HepG2 (cell line): ENCODE measurements around the gene SACS. TPM values are rescaled to one million over a fixed set of nuclear protein-coding genes. Genes with fewer than 3 reads are reported as not detected.

Source experiments
- ATAC-seq: fragments of 200-7000 bp; cut with Tn5 transposase; 3 replicates; pipeline ENCODE4 v1.9.1; 2020; ENCODE audit warnings: mild to moderate bottlenecking, moderate library complexity
- BruUV-seq: library from RNA; stranded (reverse); fragments of 400-500 nt; replicated peaks from 2 replicates; lab custom pipeline; 2021; lab: Mats Ljungman, UMichigan
- CTCF ChIA-PET: fragments of 300-600 bp; formaldehyde crosslinking; extraction: SDS; loops from one replicate; lab custom pipeline; 2021; ENCODE audit warnings: low total read pairs, inconsistent platforms, low intra/inter-chr PET ratio; lab: Yijun Ruan, JAX
- POLR2A ChIA-PET: fragments of 350-600 bp; sonication (Branson Sonifier 250); formaldehyde crosslinking; loops from one replicate; lab custom pipeline; 2020; ENCODE audit warnings: antibody characterized with exemption, inconsistent platforms; lab: Yijun Ruan, JAX
- DNase-seq: peaks from one replicate; pipeline ENCODE4 v3.0.0-alpha.2; 2015; ENCODE audit warnings: low spot score
- FAIRE-seq: peaks from 3 replicates; lab custom pipeline; 2011; peaks lifted over from hg19 to GRCh38; lab: Jason Lieb, UNC
- H2AFZ ChIP-seq: one replicate; pipeline ENCODE4 v1.6.1; 2011; ENCODE audit warnings: low read length, inconsistent platforms
- H3K27ac ChIP-seq: fragments of 300-600 bp; 3 replicates; pipeline ENCODE4 v1.8.0; 2011; ENCODE audit warnings: mixed run types, mild to moderate bottlenecking, mixed read lengths, low read length, inconsistent platforms; ENCODE audit not compliant: insufficient read depth; ENCODE audit errors: extremely low read length
- H3K27me3 ChIP-seq, 2 experiments: fragments of 200-600 bp in 1 of 2; 2 replicates in 1 of 2; 3 replicates in 1 of 2; pipeline versions ENCODE4 v1.6.0 to v1.8.0; 2011; ENCODE audit warnings: low read length in 2 of 2, mild to moderate bottlenecking in 2 of 2, moderate library complexity in 2 of 2, inconsistent platforms in 1 of 2; ENCODE audit not compliant: insufficient read depth in 2 of 2, control insufficient read depth in 1 of 2
- H3K36me3 ChIP-seq, 2 experiments: fragments of 200-600 bp in 1 of 2; replicated peaks in 1 of 2; 2 replicates in 1 of 2; 3 replicates in 1 of 2; pipeline versions ENCODE4 v1.5.1 to v1.8.0; 2011; ENCODE audit warnings: low read length in 2 of 2, inconsistent platforms in 1 of 2; ENCODE audit not compliant: insufficient read depth in 2 of 2, control insufficient read depth in 1 of 2
- H3K4me1 ChIP-seq: 2 replicates; pipeline ENCODE4 v1.5.1; 2012; ENCODE audit warnings: low read length, inconsistent platforms; ENCODE audit not compliant: insufficient read depth
- H3K4me2 ChIP-seq: 2 replicates; pipeline ENCODE4 v1.6.0; 2011; ENCODE audit warnings: low read depth, low read length, inconsistent platforms
- H3K4me3 ChIP-seq, 3 experiments: fragments of 200-600 bp in 1 of 3; sonication (generic), shearing (Covaris generic) in 1 of 3; replicated peaks in 1 of 3; 2 replicates each; pipeline ENCODE4 v1.5.1; 2011 to 2016; ENCODE audit warnings: low read length in 3 of 3, inconsistent platforms in 2 of 3, low read depth in 2 of 3, mild to moderate bottlenecking in 2 of 3, control low read depth in 1 of 3, mixed read lengths in 1 of 3; ENCODE audit not compliant: insufficient read depth in 1 of 3
- H3K79me2 ChIP-seq: one replicate; pipeline ENCODE4 v1.6.1; 2011; ENCODE audit warnings: low read length, inconsistent platforms; ENCODE audit not compliant: insufficient read depth
- H3K9ac ChIP-seq: 2 replicates; pipeline ENCODE4 v1.6.0; 2011; ENCODE audit warnings: mild to moderate bottlenecking, low read depth, low read length, inconsistent platforms; ENCODE audit not compliant: insufficient read depth
- H3K9me3 ChIP-seq: 2 replicates; pipeline ENCODE4 v1.5.1; 2012; ENCODE audit warnings: mild to moderate bottlenecking, low read length
- H4K20me1 ChIP-seq: 2 replicates; pipeline ENCODE4 v1.6.0; 2011; ENCODE audit warnings: inconsistent platforms, mild to moderate bottlenecking, low read length, moderate library complexity; ENCODE audit not compliant: insufficient read depth
- ATF7 ChIP-seq, 2 experiments: fragments of 450-650 bp in 1 of 2; sonication (generic) in 1 of 2; formaldehyde crosslinking in 1 of 2; IDR thresholded peaks; 2 replicates each; pipeline versions ENCODE4 v1.4.0 to v1.6.1; 2016 to 2020; ENCODE audit warnings: antibody characterized with exemption in 1 of 2, mild to moderate bottlenecking in 1 of 2, missing genetic modification reagents in 1 of 2
- DR1 ChIP-seq: sonication (generic); formaldehyde crosslinking; IDR thresholded peaks from 2 replicates; pipeline ENCODE4 v1.8.0; 2021; ENCODE audit warnings: mild to moderate bottlenecking, missing genetic modification reagents, inconsistent platforms
- EHMT2 ChIP-seq: fragments of 200-600 bp; sonication (generic); IDR thresholded peaks from 2 replicates; pipeline ENCODE4 v1.7.0; 2017; ENCODE audit warnings: antibody characterized with exemption, low read depth, low read length, borderline replicate concordance
- FOXK1 ChIP-seq: sonication (generic); formaldehyde crosslinking; IDR thresholded peaks from 2 replicates; pipeline ENCODE4 v1.4.0; 2020; ENCODE audit warnings: low read depth, missing genetic modification reagents, borderline replicate concordance
- IKZF1 ChIP-seq: fragments of 450-650 bp; IDR thresholded peaks from 2 replicates; pipeline ENCODE4 v1.7.1; 2016
- ISL2 ChIP-seq: sonication (generic); formaldehyde crosslinking; IDR thresholded peaks from 2 replicates; pipeline ENCODE4 v1.5.0; 2020; ENCODE audit warnings: missing genetic modification reagents
- KDM5A ChIP-seq: fragments of 200-600 bp; sonication (generic); IDR thresholded peaks from 2 replicates; pipeline ENCODE4 v1.7.0; 2018; ENCODE audit warnings: antibody characterized with exemption, mild to moderate bottlenecking, low read length, borderline replicate concordance
- MAFF ChIP-seq: IDR thresholded peaks from 2 replicates; pipeline ENCODE4 v1.6.1; 2011; ENCODE audit warnings: low read depth, low read length, improper control_type of control experiment
- SCMH1 ChIP-seq: sonication (generic); formaldehyde crosslinking; IDR thresholded peaks from 2 replicates; pipeline ENCODE4 v1.9.0; 2021; ENCODE audit warnings: missing genetic modification reagents, mild to moderate bottlenecking, borderline replicate concordance
- SOX5 ChIP-seq: IDR thresholded peaks from 2 replicates; pipeline ENCODE4 v1.6.1; 2016; ENCODE audit warnings: borderline replicate concordance
- TP53 ChIP-seq: sonication (generic); formaldehyde crosslinking; conservative IDR thresholded peaks from 2 replicates; pipeline ENCODE4 v1.4.0; 2020; ENCODE audit warnings: missing genetic modification reagents
- ZBTB21 ChIP-seq: sonication (generic); formaldehyde crosslinking; IDR thresholded peaks from 2 replicates; pipeline ENCODE4 v1.4.0; 2020; ENCODE audit warnings: missing genetic modification reagents
- ZNF121 ChIP-seq: sonication (generic); formaldehyde crosslinking; IDR thresholded peaks from 2 replicates; pipeline ENCODE4 v1.5.0; 2020; ENCODE audit warnings: mild to moderate bottlenecking, missing genetic modification reagents
- ZNF20 ChIP-seq: sonication (generic); formaldehyde crosslinking; IDR thresholded peaks from 2 replicates; pipeline ENCODE4 v1.4.0; 2020; ENCODE audit warnings: mild to moderate bottlenecking, moderate library complexity, missing genetic modification reagents
- ZNF335 ChIP-seq: sonication (generic); formaldehyde crosslinking; IDR thresholded peaks from 2 replicates; pipeline ENCODE4 v1.4.0; 2020; ENCODE audit warnings: missing genetic modification reagents
- ZNF446 ChIP-seq: sonication (generic); formaldehyde crosslinking; IDR thresholded peaks from 2 replicates; pipeline ENCODE4 v1.5.0; 2020; ENCODE audit warnings: mild to moderate bottlenecking, missing genetic modification reagents
- WGBS: methylation state at CpG from one replicate; pipeline ENCODE4 v1.1.6; 2017; ENCODE audit warnings: low lambda C conversion rate; 5-methylcytosine and 5-hydroxymethylcytosine counted together
- in situ Hi-C: cut with HindIII; loops from 2 replicates; pipeline ENCODE4 v1.10.0; 2017; ENCODE audit warnings: low pct_unique_long_range_greater_than_20kb; ENCODE audit not compliant: extremely low pct_ligation_motif_present
- intact Hi-C: fragments of 100-400 bp; cut with micrococcal nuclease; formaldehyde crosslinking; loops from one replicate; pipeline ENCODE4 v1.10.0; 2022; ENCODE audit not compliant: unreplicated experiment
- polyA plus RNA-seq, 8 experiments: library from polyadenylated mRNA; depleted of rRNA in 3 of 8; stranded (reverse) in 7 of 8; unstranded in 1 of 8; fragments of >200 nt; fragmentation: Illumina TruSeq in 4 of 8; extraction: Trizol in 4 of 8; gene quantifications; 2 replicates each; pipeline versions ENCODE4 v1.2.1 to v1.2.3, GENCODE V29; 2011 to 2016; ENCODE audit warnings: low read depth in 4 of 8, missing spikeins in 1 of 8, mixed read lengths in 1 of 8; ENCODE audit not compliant: insufficient read depth in 1 of 8
- total RNA-seq, 5 experiments: library from RNA; depleted of rRNA; stranded (reverse); fragments of >200 nt; fragmentation: Illumina TruSeq; extraction: Trizol; gene quantifications; 2 replicates each; pipeline ENCODE4 v1.2.3, GENCODE V29; 2016; ENCODE audit warnings: low read depth in 1 of 5
- TF ChIP-seq, protein P1 (sequence below): sonication (generic); formaldehyde crosslinking; IDR thresholded peaks from 2 replicates; pipeline ENCODE4 v1.9.0; 2022; ENCODE audit warnings: missing genetic modification reagents, mild to moderate bottlenecking, borderline replicate concordance
- TF ChIP-seq, protein P2 (sequence below): sonication (generic); formaldehyde crosslinking; IDR thresholded peaks from 2 replicates; pipeline ENCODE4 v1.4.0; 2020; ENCODE audit warnings: missing genetic modification reagents

Gene SACS
- total and polyA plus RNA-seq, 2 of the 13 experiments (the other 11 are each of a cell fraction or from before 2014, with no cell fraction given) = 4.0 to 15.7 TPM

- DNase-seq (no peak), ATAC-seq (peak; percentile 32; the same call in 2 of the 3 replicates), FAIRE-seq (no peak)
- intact Hi-C loops = no loop called here
- BruUV-seq = no TSS peak
- Histone ChIP-seq H3K4me2 (no peak overlapping the region; the same call in 1 of the 2 replicates), H3K9ac (no peak overlapping the region), H3K4me1 (peaks cover 13% of the 10 kb centered on the region), H3K36me3 (no peaks in the 10 kb centered on the region), H3K27ac (no peak overlapping the region), H3K9me3 (peaks cover 8% of the 10 kb centered on the region; the same call in 1 of the 2 replicates), H3K27me3 (peaks cover 0 to 4% of the 10 kb centered on the region in 2 experiments; a peak in 1 of 5 replicates), H2AFZ (peak overlapping the region; percentile 52), H4K20me1 (no peaks in the 10 kb centered on the region), H3K79me2 (no peaks in the 10 kb centered on the region), H3K4me3 (no peak overlapping the region)
- POLR2A ChIA-PET = no interaction called here
- WGBS = 32% methylated on average over 6 of the region's 6 CpGs
- in situ Hi-C loops = no loop called here
- CTCF ChIA-PET = no interaction called here
- TF ChIP-seq TP53 (CRISPR knock-in tag) (peak; percentile 94), ZBTB21 (CRISPR knock-in tag) (no peak)
These were observed 34.2 kb downstream of the SACS start for GRCh38 chr13:23399347-23399746.

GRCh38 chr13:23394821-23395220 is 38.7 kb downstream of the SACS start:
- no TSS peak for BruUV-seq
- peaks cover 7% of the 10 kb centered on the region; the same call in 1 of the 2 replicates for H3K9me3 ChIP-seq
- ATAC-seq (no peak), DNase-seq (no peak), FAIRE-seq (no peak)
- H3K36me3 ChIP-seq = no peaks in the 10 kb centered on the region
- H3K9ac ChIP-seq = no peak overlapping the region
- H4K20me1 ChIP-seq = no peaks in the 10 kb centered on the region
- H3K4me1 ChIP-seq = peaks cover 21% of the 10 kb centered on the region
- H3K27ac ChIP-seq = no peak overlapping the region
- CTCF ChIA-PET = no interaction called here
- in situ Hi-C loops (no loop called here), intact Hi-C loops (no loop called here)
- H3K79me2 ChIP-seq = no peaks in the 10 kb centered on the region
- POLR2A ChIA-PET = no interaction called here
- 8% methylated on average over 4 of the region's 4 CpGs for WGBS
- no peak overlapping the region for H2AFZ ChIP-seq
- no peak overlapping the region for H3K4me3 ChIP-seq
- peaks cover 0 to 14% of the 10 kb centered on the region in 2 experiments; a peak in 2 of 5 replicates for H3K27me3 ChIP-seq
- H3K4me2 ChIP-seq = peak overlapping the region; percentile 23; the same call in 1 of the 2 replicates
- no peak for TF ChIP-seq ATF7 (IDR thresholded peaks at IDR 0.05)
- TF ChIP-seq ATF7 (CRISPR knock-in tag; IDR thresholded peaks at IDR 0.05) = no peak
- no peak for TF ChIP-seq KDM5A
- TF ChIP-seq, protein P1, sequence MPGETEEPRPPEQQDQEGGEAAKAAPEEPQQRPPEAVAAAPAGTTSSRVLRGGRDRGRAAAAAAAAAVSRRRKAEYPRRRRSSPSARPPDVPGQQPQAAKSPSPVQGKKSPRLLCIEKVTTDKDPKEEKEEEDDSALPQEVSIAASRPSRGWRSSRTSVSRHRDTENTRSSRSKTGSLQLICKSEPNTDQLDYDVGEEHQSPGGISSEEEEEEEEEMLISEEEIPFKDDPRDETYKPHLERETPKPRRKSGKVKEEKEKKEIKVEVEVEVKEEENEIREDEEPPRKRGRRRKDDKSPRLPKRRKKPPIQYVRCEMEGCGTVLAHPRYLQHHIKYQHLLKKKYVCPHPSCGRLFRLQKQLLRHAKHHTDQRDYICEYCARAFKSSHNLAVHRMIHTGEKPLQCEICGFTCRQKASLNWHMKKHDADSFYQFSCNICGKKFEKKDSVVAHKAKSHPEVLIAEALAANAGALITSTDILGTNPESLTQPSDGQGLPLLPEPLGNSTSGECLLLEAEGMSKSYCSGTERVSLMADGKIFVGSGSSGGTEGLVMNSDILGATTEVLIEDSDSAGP (CRISPR knock-in tag) = no peak
- TF ChIP-seq ZNF121 (CRISPR knock-in tag) = no peak
- TF ChIP-seq IKZF1 = no peak
- no peak for TF ChIP-seq SOX5
- TF ChIP-seq EHMT2 = no peak
- TF ChIP-seq MAFF = no peak
- TF ChIP-seq ISL2 (CRISPR knock-in tag) = no peak
- no peak for TF ChIP-seq ZNF335
- TF ChIP-seq, protein P2, sequence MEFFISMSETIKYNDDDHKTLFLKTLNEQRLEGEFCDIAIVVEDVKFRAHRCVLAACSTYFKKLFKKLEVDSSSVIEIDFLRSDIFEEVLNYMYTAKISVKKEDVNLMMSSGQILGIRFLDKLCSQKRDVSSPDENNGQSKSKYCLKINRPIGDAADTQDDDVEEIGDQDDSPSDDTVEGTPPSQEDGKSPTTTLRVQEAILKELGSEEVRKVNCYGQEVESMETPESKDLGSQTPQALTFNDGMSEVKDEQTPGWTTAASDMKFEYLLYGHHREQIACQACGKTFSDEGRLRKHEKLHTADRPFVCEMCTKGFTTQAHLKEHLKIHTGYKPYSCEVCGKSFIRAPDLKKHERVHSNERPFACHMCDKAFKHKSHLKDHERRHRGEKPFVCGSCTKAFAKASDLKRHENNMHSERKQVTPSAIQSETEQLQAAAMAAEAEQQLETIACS (CRISPR knock-in tag) = no peak
- no peak for TF ChIP-seq ZNF20 (CRISPR knock-in tag)
- no peak for TF ChIP-seq DR1 (CRISPR knock-in tag)
- no peak for TF ChIP-seq FOXK1 (CRISPR knock-in tag)
- TF ChIP-seq SCMH1 = no peak
- no peak for TF ChIP-seq ZNF446 (CRISPR knock-in tag)
